GM19463 (cell line): ENCODE measurements around the gene GSG1L.
"Not testable (repeated sequence)": the region's sequence is repeated elsewhere in the genome, so short reads cannot be mapped to it uniquely, and the experiment has no call there.

Experiments used
- ATAC-seq: cut with Tn5 transposase; IDR thresholded peaks from one replicate; pipeline ENCODE4 v1.9.1; 2021; ENCODE audit warnings: mild to moderate bottlenecking, moderate library complexity; ENCODE audit not compliant: unreplicated experiment

GSG1L gene

GRCh38 chr16:27984121-27984520, 79.4 kb downstream of the GSG1L start:
- ATAC-seq: no peak

GRCh38 chr16:27983244-27983643, 80.3 kb downstream of the GSG1L start:
- no peak for ATAC-seq

DNA sequence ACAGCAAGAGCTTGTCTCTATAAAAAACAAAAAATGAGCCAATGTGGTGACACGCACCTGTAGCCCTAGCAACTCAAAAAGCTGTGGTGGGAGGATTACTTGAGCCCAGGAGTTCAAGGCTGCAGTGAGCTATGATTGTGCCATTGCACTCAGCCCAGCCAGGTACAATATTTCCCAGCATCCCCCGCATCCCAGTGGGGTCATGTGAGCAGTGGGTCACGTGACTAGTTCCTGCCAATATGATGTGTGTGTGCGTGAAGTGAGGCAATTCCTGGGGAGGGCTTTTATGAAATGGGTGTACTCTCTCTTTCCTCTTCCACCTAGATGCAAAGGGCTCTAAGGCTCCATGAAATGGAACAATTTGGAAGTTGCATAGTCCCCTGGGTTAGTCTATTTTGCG, 81.3 kb downstream of the GSG1L start:
- no peak for ATAC-seq

GRCh38 chr16:27980919-27981700, 82.4 kb downstream of the GSG1L start:
- no peak for ATAC-seq

- ATAC-seq: no peak
Measured at GRCh38 chr16:27980076-27980775, 83.3 kb downstream of the GSG1L start.

- not testable (repeated sequence) for ATAC-seq
Measured at GRCh38 chr16:27979668-27980067, 83.8 kb downstream of the GSG1L start.

GRCh38 chr16:27978876-27979275, 84.6 kb downstream of the GSG1L start:
- ATAC-seq: no peak

DNA sequence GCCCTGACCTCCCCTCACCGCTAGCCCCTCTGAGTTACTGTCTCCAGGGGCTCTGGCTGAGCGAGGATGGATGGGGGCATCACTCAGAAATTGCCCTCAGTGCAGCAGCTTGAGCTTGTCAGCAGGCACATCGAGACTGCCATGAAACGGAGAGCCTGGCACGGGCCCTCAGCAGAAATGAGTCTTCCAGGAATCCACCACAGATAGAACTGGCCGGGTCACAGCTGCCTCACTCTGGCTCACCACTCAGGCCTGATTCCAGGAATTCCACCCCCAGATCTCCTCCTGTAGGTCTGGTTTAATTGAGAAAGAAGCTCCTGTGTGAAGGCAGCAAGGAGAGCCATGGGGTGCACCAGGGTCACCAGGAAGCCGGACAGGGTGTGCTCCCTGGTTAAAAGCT, 85.5 kb downstream of the GSG1L start:
- no peak for ATAC-seq

GRCh38 chr16:27976990-27977389, 86.5 kb downstream of the GSG1L start:
- ATAC-seq: no peak

- no peak for ATAC-seq
Measured at GRCh38 chr16:27974896-27975540, 88.5 kb downstream of the GSG1L start.

DNA sequence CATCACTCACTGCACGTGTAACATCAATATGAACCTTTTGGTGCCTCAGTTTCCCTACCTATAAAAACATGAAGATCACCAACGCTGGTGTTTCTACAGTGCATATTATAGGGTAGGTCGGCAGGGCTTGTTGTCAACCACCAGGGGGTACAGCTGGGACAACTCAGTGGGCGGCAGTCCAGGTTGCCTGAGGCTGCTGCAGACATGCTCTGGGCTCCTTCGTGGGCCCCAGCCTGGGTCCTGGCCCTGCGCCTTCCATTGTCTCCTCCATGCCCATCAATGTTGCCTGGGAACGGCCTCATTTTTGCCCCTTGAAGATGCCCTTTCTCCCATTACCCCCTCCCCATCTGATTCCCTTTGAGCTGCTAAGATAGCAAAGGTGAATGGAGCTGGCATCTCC, 89.8 kb downstream of the GSG1L start:
- ATAC-seq: no peak

GRCh38 chr16:27972500-27972899, 91.0 kb downstream of the GSG1L start:
- no peak for ATAC-seq

DNA sequence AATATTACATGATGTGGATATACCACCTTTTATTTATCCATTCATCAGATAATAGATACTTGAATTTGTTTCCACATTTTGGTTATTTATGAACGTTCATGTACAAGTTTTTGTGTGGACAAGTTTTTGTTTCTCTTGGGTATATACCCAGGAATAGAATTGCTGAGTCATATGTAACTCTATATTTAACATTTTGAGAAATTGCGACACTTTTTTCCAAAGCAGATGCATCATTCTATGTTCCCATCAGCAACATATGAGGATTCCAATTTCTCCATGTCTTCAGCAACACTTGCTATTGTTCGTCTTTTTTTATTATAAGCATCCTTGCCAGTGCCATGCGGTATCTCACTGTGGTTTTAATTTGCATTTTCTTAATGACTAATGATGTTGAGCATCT, 93.9 kb downstream of the GSG1L start:
- ATAC-seq: no peak

DNA sequence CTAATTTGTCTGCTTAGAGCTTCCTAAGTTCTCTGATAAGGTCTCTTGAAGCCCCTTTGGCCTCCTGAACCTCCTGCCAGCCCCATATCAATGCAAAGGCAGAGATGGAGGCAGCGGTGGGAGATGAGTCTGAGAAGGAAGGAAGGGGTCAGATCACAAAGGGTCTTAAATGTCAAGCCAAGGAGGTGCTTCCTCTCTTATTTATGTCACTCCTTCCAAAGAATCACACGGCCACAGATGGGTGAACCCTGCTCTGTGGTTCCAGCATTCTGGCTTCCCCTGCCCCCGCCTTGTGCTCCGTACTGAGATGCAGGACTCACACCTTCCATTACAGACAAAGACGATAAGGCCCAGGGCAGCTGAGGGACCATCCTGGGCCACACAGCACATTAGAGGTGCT, 96.3 kb downstream of the GSG1L start:
- no peak for ATAC-seq

GRCh38 chr16:27966756-27967155, 96.8 kb downstream of the GSG1L start:
- ATAC-seq: no peak

GRCh38 chr16:27965801-27966200, 97.7 kb downstream of the GSG1L start:
- ATAC-seq: no peak

DNA sequence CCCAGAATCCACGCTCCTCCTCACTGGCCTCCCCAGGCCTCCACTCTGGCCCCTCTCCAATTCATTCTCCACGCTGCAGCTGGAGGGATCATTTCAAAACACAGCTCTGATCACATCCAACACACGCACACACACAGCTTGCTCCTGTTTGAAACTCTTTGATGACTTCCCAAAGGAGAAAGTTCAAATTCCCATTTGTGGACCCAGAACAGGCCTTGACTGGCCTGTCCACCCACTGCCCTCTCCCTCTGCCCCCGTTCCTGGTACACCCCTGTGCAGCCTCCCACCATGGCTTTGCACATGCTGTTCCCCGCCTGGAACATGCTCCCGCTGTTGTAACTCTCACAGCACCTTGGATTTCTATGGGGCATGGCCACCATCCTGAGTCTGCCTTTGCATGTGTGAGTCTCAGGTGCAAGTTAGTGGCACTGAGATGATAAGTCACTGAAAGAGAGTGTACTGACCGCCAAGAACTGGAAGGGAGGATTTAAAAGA, 100.0 kb downstream of the GSG1L start:
- ATAC-seq: no peak

DNA sequence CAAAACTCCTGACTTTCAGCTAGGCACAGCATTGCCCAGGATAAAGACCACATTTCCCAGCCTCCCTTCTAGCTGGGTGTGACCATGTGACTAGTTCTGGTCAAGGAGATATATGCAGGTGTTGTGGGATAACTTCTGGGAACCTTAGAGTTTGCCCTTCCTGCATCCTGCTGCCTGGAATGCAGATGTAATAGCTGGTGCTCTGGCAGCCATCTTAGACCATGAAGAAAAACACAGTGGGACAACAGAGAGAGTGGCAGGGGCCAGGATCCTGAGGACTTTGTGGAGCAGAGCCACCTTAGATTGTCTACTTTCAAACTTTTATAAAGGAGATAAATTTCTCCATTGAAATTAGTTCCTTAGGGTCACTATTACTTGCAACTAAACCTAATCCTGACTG, 101.3 kb downstream of the GSG1L start:
- no peak for ATAC-seq

DNA sequence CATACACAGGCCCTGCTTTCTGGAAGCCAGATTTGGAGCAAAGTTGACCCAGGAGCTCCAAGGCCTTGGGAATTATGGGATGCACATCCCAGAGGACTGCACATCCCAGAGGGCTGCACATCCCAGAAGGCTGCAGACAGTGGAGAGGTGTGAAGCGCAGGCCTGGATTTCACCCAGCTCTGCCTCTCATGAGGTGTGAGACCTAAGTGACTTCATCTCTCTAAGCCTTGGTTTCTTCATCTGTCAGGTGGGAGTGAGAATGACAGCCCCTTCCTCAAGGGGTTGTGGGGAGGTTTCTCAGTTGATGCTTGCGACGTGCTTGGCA, 102.3 kb downstream of the GSG1L start:
- ATAC-seq: no peak

DNA sequence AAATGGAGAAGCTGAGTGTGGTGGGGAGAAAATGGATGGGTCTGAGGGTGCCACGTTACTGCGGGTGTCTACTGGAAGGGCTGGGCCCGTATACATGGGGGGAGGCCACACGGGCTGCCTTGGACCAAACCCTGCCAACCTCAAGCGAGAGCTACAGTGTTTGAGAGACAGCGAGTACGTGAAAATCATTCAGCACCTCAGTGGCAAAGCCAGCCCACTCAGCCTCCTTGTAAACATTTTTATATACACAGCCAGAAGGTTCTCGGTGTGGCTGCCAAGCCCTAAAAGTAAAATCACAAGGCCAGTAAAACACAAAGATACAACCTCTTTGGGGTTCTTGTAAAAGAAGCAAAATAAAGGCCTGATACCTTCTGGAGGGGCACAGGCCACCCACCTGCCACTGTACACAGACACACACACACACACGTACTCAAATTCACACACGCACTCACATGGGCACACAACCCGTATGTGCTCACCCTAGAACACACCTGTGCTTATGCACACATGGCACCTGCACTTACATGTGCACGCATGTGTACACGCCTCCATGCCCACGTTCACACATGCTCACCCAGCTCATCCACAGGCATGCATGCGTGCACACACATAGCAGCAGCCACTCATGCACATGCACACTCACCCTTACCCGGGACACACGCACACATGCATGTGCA, 102.8 kb downstream of the GSG1L start:
- no peak for ATAC-seq

- ATAC-seq: no peak
Measured at GRCh38 chr16:27959914-27960313, 103.6 kb downstream of the GSG1L start.
